HUES48 (cell line): Measurements from ENCODE around the gene C17orf50.

Experiments
- H3K27ac ChIP-seq: one replicate; pipeline ENCODE4 v1.7.0; 2013; ENCODE audit warnings: low read depth, low read length, inconsistent platforms
- H3K27me3 ChIP-seq: 2 replicates; pipeline ENCODE4 v1.6.1; 2013; ENCODE audit warnings: mild to moderate bottlenecking, low read length; ENCODE audit not compliant: control insufficient read depth, insufficient read depth
- H3K36me3 ChIP-seq: 2 replicates; pipeline ENCODE4 v1.6.1; 2013; ENCODE audit warnings: low read length; ENCODE audit not compliant: control insufficient read depth, insufficient read depth
- H3K4me1 ChIP-seq: 2 replicates; pipeline ENCODE4 v1.6.1; 2013; ENCODE audit warnings: mild to moderate bottlenecking, low read length; ENCODE audit not compliant: control insufficient read depth, insufficient read depth
- H3K4me3 ChIP-seq: 2 replicates; pipeline ENCODE4 v1.5.1; 2013; ENCODE audit warnings: mild to moderate bottlenecking, low read depth, low read length
- H3K9ac ChIP-seq: 2 replicates; pipeline ENCODE4 v1.6.1; 2013; ENCODE audit warnings: mild to moderate bottlenecking, low read depth, low read length, moderate library complexity
- H3K9me3 ChIP-seq: 2 replicates; pipeline ENCODE4 v1.6.1; 2013; ENCODE audit warnings: low read length; ENCODE audit not compliant: control insufficient read depth, insufficient read depth

Gene C17orf50

DNA sequence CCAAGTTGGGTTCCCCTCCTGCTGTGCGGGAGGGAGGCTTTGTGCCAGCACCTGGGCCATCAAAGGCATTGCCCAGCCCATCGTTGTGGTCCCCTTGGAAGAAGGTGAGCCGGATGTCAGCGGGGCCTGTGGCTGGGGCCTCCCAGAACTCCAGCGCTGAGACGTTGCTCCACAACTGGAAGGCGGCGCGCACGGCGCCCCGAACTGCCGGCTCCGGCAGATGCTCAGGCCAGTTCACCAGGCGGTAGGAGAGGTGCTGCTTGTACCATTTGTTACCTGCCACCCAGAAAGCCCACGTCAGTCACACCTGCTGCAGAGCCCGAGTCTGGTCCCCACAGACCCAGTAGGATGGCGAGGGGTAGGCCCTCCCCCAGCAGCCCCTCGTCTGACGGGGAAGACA is 12.4 kb downstream of the C17orf50 start:
- Histone ChIP-seq H3K4me3 (no peak overlapping the region), H3K4me1 (peaks cover 8% of the 10 kb centered on the region), H3K36me3 (no peaks in the 10 kb centered on the region), H3K9ac (no peak overlapping the region), H3K27me3 (0 out of 2 replicates have a peak, but pooled peaks cover 3% of the 10 kb centered on the region), H3K27ac (no peak overlapping the region), H3K9me3 (no peaks in the 10 kb centered on the region)

- H3K4me1 ChIP-seq, result peaks cover 8% of the 10 kb centered on the region
- no peaks in the 10 kb centered on the region for H3K36me3 ChIP-seq
- H3K27ac ChIP-seq, result no peak overlapping the region
These were observed 13.2 kb downstream of the C17orf50 start for GRCh38 chr17:35773679-35774425.

DNA sequence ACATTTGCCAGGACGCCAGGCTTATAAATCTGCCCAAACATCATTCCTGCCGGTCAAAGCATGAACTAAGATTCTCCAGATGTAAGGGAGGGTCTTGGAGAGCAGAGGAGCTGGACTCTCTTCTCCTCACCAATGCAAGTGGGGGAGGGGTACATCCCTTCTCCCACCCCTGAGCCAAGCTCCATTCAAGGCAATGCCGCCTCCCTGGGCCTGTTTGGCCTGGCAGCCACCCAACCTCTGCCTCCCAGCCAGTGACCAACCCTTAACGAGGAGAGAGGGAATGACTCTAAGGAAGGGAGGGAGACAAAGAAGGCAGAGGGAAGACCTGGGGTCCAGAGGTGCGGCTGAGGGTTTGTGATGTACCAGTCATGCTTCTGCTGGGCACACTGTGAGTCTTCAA is 13.8 kb downstream of the C17orf50 start:
- no peaks in the 10 kb centered on the region for H3K36me3 ChIP-seq
- H3K4me1 ChIP-seq, result peaks cover 8% of the 10 kb centered on the region
- no peaks in the 10 kb centered on the region for H3K9me3 ChIP-seq
- H3K4me3 ChIP-seq, result no peak overlapping the region
- H3K27me3 ChIP-seq, result no peaks in the 10 kb centered on the region
- no peak overlapping the region for H3K9ac ChIP-seq
- no peak overlapping the region for H3K27ac ChIP-seq

More at GRCh38 chr17:35773679-35774425, 13.2 kb downstream of the C17orf50 start:
- Histone ChIP-seq H3K9ac (no peak overlapping the region), H3K9me3 (no peaks in the 10 kb centered on the region), H3K4me3 (no peak overlapping the region), H3K27me3 (0 out of 2 replicates have a peak, but pooled peaks cover 3% of the 10 kb centered on the region)

- Histone ChIP-seq H3K4me3 (no peak overlapping the region), H3K9ac (no peak overlapping the region), H3K4me1 (peaks cover 8% of the 10 kb centered on the region), H3K27me3 (no peaks in the 10 kb centered on the region), H3K27ac (no peak overlapping the region), H3K36me3 (no peaks in the 10 kb centered on the region), H3K9me3 (no peaks in the 10 kb centered on the region)
These were observed 14.4 kb downstream of the C17orf50 start for GRCh38 chr17:35775039-35775438.

DNA sequence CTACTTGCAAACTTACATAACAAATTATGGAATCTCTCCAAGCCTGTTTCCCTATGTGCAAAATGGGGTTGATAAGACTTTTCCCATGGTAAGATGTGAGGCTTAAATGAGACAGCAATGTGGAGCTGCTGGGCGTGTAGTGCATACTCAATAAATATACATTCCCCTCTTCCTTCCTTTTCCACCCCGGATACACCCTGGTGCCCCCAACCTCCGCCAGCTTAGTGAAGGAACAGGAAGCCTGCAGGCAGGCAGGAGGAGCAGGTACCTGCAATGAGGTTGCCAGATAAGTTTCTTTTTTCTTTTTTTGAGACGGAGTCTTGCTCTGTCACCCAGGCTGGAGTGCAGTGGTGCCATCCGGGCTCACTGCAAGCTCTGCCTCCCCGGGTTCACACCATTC is 14.9 kb downstream of the C17orf50 start:
- Histone ChIP-seq H3K4me3 (no peak overlapping the region), H3K9me3 (no peaks in the 10 kb centered on the region), H3K9ac (no peak overlapping the region), H3K27me3 (no peaks in the 10 kb centered on the region), H3K4me1 (peaks cover 8% of the 10 kb centered on the region), H3K36me3 (no peaks in the 10 kb centered on the region), H3K27ac (no peak overlapping the region)

DNA sequence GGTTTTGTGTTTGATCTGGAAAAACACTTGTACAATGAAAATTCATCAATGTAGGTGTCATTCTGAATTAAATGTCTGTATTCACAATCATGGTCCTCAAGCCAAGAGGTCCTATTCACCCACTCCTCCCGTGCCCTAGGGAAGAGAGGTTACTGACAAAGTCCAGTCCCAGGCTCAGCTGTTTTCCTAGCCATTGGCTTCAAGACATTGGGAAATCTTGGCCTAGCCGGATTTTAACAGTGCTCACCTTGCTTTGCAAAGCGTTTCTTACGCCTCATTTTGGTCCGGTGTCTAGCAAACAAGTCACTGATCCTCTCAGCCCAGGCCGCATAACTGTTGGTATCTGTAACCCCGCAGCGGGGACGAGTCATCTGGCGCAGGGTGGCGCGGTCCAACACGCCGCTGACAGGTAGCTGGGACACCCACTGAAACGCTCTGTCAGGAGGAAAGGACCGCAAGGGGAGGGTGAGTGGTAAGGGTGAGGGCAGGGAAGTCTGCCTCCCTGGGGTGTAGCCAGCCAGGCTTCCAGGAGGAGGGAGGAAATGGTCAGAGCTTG is 18.0 kb downstream of the C17orf50 start:
- Histone ChIP-seq H3K27me3 (no peaks in the 10 kb centered on the region), H3K9me3 (no peaks in the 10 kb centered on the region), H3K36me3 (no peaks in the 10 kb centered on the region), H3K9ac (no peak overlapping the region), H3K27ac (no peak overlapping the region), H3K4me3 (no peak overlapping the region), H3K4me1 (peaks cover 8% of the 10 kb centered on the region)

DNA sequence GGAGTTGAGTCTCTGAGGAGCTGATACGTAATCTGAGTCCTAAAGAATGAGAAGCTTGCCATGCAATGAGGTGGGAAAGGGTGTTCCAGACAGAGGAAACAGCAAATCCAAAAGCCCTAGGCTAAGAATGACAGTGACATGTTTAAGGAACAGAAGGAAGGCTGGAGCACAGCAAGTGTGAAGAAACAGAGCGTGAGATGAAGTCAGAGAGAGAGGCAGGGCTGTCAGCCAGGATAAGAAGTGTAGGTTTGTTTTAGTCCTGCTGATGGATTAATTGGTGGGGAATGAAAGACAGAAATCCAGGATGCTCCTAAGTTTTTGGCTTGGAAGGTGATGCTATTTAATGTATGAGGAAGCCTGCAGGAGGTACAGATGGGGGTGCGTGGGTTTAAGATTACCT is 20.3 kb downstream of the C17orf50 start:
- H3K9me3 ChIP-seq, result no peaks in the 10 kb centered on the region
- H3K4me1 ChIP-seq, result no peaks in the 10 kb centered on the region
- H3K36me3 ChIP-seq, result no peaks in the 10 kb centered on the region
- H3K4me3 ChIP-seq, result no peak overlapping the region
- no peak overlapping the region for H3K27ac ChIP-seq
- no peaks in the 10 kb centered on the region for H3K27me3 ChIP-seq
- no peak overlapping the region for H3K9ac ChIP-seq

DNA sequence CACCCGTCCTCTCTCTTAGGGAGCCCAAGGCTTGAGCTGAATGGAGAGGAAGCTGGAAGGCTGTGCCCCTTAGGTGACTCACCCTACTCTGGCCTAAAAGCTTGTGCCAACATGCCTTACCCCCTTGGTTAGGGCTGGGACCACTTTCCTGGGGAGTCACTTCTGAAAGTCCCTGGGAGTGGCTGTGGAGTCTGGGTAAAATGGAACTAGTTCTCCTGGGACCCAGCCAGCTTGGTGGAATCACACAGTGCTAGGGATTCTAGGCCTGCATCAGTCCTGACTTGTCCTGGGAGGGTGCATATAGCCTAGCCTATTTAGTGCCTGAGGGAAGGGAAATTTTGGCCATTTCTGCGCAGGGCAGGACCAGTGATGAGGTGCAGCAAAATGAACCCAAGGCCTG is 24.2 kb downstream of the C17orf50 start:
- Histone ChIP-seq H3K4me3 (no peak overlapping the region), H3K27ac (no peak overlapping the region), H3K36me3 (no peaks in the 10 kb centered on the region), H3K27me3 (no peaks in the 10 kb centered on the region), H3K4me1 (no peaks in the 10 kb centered on the region), H3K9me3 (no peaks in the 10 kb centered on the region), H3K9ac (no peak overlapping the region)

GRCh38 chr17:35786941-35787432 is 26.3 kb downstream of the C17orf50 start:
- Histone ChIP-seq H3K4me3 (no peak overlapping the region), H3K9ac (no peak overlapping the region), H3K27me3 (peaks cover 8% of the 10 kb centered on the region), H3K36me3 (no peaks in the 10 kb centered on the region), H3K9me3 (no peaks in the 10 kb centered on the region), H3K27ac (no peak overlapping the region), H3K4me1 (no peaks in the 10 kb centered on the region)

GRCh38 chr17:35788477-35789368 is 28.0 kb downstream of the C17orf50 start:
- Histone ChIP-seq H3K4me1 (no peaks in the 10 kb centered on the region), H3K9ac (no peak overlapping the region), H3K4me3 (no peak overlapping the region), H3K9me3 (no peaks in the 10 kb centered on the region), H3K27ac (no peak overlapping the region), H3K36me3 (no peaks in the 10 kb centered on the region), H3K27me3 (peaks cover 25% of the 10 kb centered on the region)

- Histone ChIP-seq H3K36me3 (no peaks in the 10 kb centered on the region), H3K9ac (no peak overlapping the region), H3K27me3 (peaks cover 46% of the 10 kb centered on the region), H3K4me3 (no peak overlapping the region), H3K4me1 (no peaks in the 10 kb centered on the region), H3K27ac (no peak overlapping the region), H3K9me3 (no peaks in the 10 kb centered on the region)
These were observed 30.2 kb downstream of the C17orf50 start for GRCh38 chr17:35790841-35791240.
